Measurements from ENCODE around the gene NSMF.
"Not testable (repeated sequence)": the region's sequence is repeated elsewhere in the genome, so short reads cannot be mapped to it uniquely, and the experiment has no call there.

The NSMF gene

DNA sequence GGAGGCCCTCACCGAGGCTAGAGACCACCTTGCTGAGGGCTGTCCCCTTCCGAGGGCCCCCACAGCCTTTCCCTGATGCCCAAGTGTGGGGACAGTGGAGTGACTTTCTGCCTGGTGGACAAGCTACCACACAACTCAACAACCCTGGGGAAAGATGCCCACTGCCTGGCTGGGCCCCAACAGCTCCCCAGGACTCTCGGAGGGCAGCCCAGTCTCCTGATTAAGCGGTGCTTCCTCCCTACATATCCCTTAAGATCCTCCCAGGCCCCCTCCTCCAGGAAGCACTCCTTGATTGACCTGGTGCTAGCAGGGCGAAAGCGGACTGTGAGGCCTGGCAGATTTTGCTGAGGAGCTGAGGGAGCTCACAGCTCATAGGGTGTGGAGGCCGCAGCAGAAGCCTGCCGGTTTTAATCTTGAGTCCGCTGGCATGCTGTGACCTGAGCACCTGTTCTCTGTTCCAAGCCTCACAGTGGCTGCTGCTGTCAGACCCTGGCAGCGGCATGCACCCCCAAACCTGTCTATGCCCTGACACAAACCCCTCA is 2.2 kb downstream of the NSMF start:
- no peak for DNase-seq

DNA sequence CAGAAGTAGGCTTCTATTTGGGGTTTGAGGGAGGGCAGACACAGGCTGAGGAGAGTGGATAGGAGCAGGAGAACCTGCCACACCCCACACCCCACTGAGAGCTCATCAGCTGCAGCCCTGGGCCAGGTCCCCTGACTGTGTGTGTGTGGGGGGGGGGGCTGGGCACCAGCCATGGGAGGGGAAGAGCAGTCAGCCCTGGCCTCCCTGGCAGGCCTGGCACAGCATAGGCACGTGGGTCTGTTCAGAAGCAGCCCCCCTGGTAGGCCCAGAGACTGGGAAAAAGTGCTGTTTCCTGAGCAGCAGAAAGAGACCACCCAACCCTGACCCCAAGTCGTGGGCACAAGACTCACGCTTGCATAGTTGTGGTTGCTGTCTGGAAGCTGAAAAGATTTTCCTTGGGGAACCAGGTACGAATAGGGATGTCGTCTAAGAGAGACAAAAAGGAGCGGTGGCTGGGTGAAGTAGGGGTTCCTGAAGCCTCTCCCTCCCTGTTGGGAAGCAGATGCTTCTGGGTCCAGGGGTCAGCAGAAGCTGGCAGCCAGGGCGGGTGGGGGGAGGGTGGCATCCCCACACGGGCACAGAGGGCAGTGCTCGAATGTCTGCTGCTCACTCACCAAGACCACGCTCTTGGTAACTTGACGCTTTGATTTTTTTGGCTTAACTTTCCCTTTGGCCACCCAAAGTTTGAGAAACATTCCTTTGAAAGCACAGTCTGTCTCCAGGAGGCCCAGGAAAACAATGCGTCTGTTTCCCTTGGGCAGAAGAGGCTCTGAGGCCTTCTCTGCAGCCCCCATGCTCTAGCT is 2.9 kb downstream of the NSMF start:
- DNase-seq = no peak

DNA sequence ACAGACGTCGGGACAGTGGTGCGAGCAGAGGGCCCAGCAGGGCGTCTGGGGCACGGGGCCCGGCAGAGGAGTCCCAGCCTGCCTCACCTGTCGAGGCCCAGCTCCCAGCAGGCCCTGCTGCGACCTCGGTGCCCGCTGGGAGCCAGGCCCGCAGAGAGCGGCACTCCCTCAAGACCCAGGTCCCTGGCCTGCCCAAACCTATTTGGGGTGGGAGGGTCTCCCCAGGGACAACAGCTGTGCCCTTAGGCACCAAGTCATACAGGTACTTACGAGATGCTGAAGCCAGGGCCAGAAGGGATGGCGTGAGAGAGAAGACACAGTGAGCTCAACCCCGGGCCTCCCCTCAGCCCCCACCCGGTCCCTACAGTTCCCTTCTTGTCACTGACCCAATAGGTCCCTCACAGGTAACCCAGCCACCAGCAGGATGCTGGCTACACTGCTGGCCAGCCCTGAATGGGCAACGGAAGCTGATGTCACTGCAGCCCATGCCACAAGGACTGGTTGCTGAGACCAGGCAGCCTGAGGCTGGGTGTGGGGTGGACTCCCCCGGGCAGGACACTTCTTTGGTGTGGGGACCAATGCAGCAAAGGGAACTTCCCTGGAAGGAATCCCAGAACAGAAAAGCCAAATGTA is 3.7 kb downstream of the NSMF start:
- no peak for DNase-seq

DNA sequence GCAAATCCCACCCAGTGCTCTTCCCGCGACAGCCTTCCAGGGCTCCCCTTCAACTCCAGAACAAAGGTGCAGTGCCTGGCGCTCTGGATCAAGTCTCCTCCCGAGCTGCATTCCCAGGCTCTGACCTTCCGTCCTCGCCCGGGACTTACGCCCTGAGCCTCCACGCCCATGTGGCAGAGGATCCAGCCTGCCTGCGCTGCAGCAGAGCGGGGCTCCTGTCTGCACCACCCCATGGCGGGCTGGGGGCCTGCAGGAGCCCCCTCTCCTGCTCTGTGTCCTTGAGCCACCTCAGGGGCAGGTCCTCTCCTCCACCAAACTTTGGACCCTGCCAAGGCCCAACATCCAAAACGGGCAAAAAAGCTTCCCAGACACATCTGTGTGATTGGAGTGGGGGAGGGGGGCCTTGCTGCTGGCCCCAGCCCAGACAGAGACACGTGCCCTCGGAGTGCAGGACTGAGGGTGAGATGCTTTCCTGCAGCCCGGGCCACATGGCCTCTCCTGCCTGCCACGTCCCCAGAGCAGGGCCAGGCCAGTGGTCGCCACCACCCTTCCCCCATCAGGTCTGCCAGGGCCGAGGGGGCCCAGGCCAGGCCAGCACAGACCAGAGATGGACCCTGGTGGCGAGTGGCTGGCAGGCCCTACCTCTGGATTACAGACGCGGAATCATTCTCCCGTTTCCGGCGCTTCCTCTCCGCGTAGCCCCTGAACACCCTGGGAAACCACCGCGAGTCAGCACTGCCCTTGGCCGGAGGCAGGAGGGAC is 4.4 kb downstream of the NSMF start:
- DNase-seq = no peak

DNA sequence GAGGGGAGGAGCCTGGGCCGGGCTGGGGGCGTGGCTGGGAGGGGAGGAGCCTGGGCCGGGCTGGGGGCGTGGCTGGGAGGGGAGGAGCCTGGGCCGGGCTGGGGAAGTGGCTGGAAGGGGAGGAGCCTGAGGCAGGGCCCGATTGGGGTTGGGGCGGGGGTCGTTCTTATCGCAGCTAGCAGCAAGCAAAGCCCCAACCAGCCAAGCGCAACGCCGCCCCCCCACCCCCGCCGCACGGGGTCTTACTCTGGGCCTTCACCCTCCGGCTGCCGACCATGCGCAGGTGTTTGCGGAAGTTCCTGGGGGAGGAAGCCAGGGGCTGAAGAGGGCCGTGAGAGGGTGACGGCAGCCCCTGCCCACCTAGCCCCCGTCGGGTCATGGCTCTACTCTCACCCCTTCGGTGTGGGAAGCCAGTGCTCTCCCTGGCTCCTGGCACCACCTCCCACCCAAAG is 5.0 kb downstream of the NSMF start:
- no peak for DNase-seq

DNA sequence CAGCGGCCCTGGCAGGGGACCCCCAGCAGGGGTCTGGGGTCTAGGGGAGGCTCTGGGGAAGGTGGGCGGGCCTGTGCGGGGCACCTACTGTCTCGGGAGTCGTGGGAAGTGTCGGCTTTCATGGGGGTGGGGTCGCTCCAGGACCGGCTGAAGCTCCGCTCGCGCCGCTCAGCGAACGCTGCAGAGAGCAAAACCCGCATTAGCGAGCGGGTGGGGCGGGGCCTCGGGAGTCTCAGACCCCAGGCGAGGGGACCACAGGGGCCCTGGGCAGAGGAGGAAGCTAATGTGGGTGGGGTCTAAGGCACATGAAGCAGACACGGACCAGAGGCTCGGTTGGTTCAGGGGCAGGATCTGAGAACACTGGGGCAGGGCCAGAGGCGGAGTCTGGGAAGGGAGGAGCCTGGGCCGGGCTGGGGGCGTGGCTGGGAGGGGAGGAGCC is 5.5 kb downstream of the NSMF start:
- no peak for DNase-seq

DNA sequence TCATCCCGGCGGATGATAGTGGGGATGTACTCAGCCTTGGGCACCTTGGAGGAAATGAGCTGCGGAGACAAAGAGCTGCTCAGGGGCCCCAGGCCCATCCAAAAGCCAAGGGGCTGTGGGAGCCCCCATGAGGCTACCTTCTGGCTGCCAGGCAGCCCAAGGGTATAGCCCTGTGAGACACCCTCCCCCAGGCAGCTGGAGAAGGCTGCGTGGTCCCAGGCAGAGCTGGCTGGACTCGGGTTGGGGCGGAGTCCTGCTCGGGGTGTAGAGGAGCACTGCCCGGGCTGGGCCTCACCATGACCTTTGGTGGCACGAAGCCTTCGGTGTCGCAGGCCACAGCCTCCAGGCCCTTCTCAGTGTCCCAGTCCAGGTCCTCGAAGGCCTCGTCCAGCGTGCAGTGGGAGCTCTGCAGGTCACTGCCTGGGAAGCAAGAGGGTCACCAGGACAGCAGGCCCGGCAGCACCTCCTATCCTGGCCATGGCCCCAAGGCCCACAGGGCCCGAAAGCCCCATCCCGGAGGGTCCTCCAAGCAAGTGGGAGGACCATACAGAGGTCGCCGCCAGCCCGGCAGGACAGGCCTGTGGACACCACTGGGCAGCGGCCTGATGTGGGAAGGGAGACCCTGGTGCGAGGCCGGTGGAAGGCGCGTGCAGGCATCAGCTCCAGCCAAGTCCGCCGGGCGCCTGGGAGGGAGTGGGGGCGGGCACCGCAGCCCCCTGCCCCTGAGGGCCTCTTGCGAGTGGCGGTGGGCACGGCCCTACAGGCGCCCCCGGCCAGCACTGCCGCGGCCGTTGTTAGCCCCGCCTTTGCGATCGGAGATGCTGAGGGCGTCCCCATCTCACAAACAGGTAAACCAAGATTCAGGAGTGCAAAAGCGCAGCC is 6.1 kb downstream of the NSMF start:
- DNase-seq = no peak

DNA sequence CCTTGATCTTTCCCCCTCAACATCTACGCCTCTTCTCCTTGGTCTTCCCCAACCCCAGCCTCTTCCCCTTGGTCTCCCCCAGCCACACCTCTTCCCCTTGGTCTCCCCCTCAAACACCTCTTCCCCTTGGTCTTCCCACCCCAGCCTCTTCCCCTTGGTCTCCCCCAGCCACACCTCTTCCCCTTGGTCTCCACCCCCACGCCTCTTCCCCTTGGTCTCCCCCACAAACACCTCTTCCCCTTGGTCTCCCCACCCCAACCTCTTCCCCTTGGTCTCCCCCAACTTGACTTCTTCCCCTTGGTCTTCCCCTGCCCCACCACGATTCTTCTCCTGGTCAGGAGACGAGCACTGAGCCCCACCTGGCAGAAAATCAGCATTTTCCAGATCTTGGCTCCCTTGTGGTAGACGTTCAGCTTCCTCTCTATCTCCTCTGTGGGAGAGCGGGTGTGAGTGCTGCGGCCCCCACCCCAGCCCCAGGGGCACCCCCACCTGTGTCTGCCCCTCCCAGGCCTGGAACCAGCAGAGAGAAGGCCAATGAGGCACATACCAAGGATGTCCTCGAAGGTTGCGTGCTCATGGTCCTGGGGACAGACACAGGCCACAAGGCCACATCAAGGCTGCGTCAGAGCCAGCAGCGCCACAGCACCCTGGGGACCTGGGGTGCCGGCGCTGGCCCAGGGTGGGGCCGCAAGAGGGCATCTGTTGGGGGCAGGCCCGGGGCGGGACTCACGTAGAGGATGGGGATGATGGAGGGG is 7.0 kb downstream of the NSMF start:
- DNase-seq = no peak

DNA sequence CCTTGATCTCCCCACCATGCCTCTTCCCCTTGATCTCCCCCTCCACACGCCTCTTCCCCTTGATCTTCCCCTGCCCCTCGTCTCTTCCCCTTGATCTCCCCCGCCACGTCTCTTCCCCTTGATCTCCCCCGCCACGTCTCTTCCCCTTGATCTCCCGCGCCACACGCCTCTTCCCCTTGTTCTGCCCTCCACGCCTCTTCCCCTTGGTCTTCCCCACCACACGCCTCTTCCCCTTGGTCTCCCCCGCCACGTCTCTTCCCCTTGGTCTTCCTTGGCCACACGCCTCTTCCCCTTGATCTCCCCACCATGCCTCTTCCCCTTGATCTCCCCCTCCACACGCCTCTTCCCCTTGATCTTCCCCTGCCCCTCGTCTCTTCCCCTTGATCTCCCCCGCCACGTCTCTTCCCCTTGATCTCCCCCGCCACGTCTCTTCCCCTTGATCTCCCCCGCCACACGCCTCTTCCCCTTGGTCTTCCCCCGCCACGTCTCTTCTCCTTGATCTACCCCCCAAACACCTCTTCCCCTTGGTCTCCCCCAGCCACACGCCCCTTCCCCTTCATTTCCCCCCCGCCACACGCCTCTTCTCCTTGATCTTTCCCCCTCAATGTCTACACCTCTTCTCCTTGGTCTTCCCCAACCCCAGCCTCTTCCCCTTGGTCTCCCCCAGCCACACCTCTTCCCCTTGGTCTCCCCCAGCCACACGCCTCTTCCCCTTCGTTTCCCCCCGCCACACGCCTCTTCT is 7.7 kb downstream of the NSMF start:
- DNase-seq = not testable (repeated sequence)

DNA sequence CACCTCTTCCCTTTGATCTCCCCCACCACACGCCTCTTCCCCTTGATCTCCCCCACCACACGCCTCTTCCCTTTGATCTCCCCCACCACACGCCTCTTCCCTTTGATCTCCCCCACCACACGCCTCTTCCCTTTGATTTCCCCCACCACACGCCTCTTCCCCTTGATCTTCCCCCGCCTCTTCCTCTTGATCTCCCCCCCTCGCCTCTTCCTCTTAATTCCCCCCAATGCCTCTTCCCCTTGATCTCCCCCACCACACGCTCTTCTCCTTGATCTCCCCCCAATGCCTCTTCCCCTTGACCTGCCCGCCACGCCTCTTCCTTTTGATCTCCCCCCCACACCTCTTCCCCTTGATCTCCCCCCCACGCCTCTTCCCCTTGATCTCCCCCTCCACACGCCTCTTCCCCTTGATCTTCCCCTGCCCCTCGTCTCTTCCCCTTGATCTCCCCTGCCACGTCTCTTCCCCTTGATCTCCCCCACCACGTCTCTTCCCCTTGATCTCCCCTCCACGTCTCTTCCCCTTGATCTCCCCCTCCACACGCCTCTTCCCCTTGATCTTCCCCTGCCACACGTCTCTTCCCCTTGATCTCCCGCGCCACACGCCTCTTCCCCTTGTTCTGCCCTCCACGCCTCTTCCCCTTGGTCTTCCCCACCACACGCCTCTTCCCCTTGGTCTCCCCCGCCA is 8.5 kb downstream of the NSMF start:
- DNase-seq = not testable (repeated sequence)

DNA sequence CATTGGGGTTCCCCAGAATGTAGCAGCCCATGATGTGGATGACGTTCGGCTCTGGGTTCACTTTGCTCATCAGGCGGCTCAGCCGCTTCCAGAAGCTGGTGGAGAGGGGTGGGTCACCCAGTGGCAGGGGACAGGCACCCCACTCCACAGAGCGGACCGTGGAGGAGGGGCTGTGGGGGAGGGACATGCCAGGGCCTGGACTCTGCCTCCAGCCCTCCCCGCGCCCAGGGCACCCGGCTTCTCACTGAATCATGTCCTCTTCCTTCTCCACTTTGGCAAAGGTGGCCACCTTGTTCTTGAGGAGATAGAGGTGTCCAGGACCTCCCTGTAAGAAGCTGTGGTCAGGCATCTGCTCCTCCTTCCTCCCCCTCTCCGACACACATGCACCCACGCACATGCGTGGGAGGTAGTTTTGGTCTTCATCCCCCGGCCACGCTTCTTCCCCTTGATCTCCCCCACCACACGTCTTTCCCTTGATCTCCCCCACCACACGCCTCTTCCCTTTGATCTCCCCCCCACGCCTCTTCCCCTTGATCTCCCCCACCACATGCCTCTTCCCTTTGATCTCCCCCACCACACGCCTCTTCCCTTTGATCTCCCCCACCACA is 9.1 kb downstream of the NSMF start:
- DNase-seq = no peak

DNA sequence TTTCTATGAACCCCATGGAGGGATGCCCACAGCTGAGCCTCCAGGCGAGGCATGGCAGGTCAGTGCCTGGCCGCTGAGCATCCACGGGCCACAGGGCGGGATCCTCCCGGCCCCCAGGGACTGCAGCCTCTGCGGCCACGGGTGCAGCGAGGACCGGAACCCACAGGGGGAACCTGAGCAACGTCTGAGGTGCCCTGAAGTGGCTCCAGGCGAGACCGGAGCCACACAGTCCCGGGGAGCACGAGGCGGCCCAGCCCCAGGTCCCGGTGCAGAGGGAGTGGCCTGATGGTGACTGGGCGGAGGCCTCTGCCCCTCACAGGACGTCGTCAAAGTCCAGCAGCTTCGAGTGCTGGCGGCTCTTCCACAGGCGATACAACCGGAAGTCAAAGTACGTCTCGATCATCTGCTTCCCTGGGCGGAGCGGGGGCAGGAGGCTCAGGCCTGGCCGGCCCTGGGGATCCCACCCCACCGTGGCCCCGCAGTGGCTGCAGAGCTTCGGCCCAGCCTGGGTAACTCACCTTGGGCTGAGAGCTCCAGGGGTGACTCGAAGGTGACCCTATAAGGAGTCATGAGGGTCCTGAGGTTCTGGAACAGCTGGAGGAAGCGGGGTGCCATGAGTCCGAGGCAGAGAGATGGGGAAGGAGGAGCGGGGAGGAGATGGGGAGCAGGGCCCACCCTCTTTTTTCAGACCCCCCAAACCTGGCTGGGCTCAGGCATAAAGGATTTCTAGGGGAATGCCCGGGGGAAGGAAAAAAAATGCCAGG is 9.9 kb downstream of the NSMF start:
- DNase-seq = no peak

DNA sequence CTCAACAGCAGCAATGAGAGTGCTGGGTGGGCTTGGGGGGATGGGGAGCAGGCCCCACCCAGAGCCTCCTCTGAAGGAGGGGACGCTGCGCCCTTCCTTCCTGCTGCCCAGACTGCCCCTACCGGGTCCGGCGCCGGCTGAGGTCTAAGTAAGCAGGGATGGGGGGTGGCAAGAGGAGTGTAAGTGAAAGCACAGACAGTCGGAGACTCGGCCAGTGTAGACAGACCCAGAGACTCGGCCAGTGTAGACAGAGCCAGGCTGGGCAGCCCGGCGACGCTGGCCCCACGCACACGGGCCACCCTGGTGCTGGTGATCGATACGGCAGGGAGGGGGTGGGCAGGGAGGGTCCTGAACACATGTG is 10.6 kb downstream of the NSMF start:
- DNase-seq = no peak

DNA sequence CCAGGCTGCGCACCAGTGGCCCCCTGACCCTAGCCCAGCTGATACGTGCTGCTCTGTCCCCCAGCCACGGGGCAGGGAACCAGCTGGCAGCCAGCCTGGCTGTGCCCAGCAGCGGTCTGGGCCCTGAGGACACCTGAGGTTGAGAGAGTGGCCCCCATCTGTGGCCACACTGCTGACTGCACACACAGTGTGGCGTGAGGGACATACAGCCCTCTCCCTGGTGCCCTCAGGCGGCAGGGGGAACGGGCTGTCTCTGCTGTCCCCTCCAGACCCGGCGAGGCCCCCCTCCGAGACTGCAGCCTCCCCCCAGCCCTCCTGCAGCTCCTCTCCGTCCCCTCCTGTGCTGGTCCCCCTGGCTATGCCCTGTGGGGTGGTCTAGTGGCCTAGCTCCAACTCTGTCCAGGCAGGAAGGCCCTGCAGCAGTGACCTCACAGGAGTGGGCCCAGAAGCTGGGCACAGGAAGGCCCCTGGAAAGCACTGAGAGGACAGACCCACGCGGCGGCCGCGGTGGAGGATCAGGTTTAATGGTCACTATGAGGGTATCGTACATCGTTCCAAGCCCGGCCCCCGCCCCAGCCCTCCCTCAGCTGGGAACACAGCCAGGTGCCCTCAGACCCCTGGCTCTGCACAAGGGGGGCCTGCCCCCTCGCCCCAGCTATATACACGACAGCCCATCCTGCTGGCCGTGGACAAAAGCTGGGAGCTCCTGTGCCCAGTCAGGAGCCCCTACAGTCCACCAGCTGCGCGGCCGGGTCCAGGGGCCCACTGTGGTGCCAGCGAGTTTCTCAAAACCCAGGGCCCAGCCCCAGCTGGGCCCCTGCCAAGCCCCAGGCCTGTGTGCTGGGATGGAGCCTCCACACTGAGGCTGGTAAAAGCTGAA is 11.2 kb downstream of the NSMF start:
- DNase-seq = no peak

DNA sequence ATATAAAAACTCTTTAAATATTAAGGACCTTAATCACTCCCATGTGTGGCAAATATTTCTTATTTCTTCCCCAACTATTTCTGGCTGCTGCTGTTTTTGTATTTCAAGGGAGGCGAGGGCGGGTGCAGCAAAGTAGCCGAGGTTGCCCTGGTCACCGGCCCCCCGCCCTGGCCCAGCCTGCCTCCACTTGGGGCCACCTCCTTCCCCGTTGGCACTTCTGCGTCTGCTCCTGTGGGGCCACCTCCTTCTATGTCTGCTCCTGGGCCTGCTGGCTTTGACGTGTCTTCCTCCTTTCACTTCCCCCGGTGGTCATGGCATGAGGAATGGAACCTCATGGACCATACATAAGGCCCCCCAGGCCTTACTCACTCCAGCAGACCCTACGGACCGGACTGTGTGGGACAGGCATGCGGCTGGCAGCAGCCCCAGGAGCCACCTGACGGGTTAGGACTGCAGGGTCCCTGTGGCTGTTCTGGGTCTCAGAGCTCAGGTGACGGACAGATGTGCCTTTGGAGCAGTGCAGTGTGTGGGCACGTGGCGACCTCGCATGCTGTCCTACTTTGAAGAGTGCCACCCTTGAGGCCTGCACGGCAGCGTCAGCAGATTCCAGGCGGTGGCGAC is 12.2 kb downstream of the NSMF start:
- no peak for DNase-seq

DNA sequence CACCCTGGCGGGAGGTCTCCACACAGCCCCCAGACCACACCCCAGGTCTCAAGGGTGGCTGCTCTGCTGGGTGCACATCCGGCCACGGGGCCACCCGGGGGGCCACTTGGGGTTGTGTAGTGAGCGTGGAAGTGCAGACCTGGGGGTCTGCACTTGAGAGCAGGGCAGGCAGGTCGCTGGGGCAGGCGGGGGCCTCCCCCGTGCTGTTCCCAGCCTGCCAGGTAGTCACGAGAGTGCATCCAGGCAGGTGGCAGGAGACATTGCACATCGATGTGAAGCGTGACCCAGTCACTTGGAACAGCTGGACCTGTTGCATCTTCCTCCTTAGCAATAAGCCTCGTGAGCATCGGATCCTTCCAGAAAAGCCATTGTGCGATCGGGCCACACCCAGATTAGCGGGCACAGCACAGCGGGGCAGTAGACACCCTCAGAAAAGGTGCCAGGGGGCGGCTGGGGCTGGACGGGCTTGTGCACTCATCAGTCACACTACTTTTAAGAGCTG is 13.2 kb downstream of the NSMF start:
- peak; percentile 71 for DNase-seq

DNA sequence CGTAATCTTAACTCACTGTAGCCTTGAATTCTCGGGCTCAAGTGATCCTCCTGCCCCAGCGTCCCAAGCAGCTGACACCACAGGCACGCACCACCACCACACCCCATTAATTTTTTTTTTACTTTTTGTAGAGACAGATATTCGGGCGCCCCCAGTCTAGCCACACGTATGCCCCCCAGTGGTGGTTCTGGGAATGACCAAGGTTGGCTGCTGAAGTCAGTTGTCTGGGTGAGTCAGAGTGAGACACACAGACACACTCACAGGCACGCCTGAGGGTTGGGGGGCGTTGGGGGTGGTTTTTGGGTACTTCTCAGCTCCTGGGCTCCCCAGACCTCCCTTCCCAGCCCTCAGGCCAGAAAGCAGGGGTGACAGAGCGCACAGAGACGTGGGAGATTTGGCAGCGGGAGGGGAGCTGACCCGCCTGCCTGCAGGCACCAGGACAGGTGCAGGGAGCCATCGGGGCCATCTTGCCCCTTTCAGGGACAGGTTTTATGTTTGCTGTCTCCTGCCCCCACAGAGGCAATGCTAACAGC is 13.8 kb downstream of the NSMF start:
- peak; percentile 86 for DNase-seq

Data from NCI-H2171 treated with DMSO at 0.1 percent for 48 hours (cell line).